ENCODE data around the gene GOT2. TPM values are rescaled to one million over a fixed set of nuclear protein-coding genes. Genes with fewer than 3 reads are reported as not detected.
"Not testable (repeated sequence)": the region's sequence is repeated elsewhere in the genome, so short reads cannot be mapped to it uniquely, and the experiment has no call there.

The GOT2 gene
- polyA plus RNA-seq, 2 donors: 43.7 to 66.1 TPM

GRCh38 chr16:58727028-58727781 lies 6.9 kb downstream of the GOT2 start:
- Histone ChIP-seq H3K9me3 (ENCODE audit: control insufficient read depth in 2 of 2, insufficient read depth in 1 of 2, low read depth in 1 of 2, low read length in 1 of 2) (no peaks in the 10 kb centered on the region), H3K4me1 (ENCODE audit: control insufficient read depth in 2 of 2, insufficient read depth in 2 of 2, low read length in 1 of 2) (no peaks in the 10 kb centered on the region), H3K36me3 (ENCODE audit: control insufficient read depth in 2 of 2, insufficient read depth in 2 of 2, low read length in 1 of 2) (peaks cover 0 to 2% of the 10 kb centered on the region in 2 donors), H3K4me3 (ENCODE audit: low read depth in 1 of 2, low read length in 2 of 2) (no peak overlapping the region), H3K27me3 (ENCODE audit: control insufficient read depth in 1 of 2, insufficient read depth in 2 of 2, low read length in 2 of 2) (no peaks in the 10 kb centered on the region), H3K27ac (ENCODE audit: low read depth in 2 of 2, low read length in 1 of 2) (no peak overlapping the region)
- WGBS, 2 donors: 78 to 88% methylated on average over 9 of the region's 9 CpGs

DNA sequence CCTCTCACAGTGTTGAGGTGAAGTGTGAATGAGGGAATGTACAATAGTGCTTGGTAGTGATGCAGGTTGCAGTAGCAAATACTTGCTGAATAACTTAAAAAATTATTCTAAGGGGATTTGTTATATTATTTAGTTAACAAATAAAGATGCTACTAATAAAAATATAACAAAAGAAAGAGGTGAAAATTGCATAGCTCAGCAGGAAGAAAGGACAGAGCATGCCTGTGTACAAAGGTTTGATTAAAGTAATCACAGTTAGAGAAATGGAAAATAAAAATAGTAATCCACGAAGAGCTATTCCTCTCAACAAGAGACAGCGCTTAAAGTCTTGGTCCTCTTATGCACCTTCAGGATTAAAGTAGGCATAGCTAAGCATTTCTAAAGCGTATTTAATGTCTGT lies 11.0 kb downstream of the GOT2 start:
- Histone ChIP-seq H3K4me3 (ENCODE audit: low read depth in 1 of 2, low read length in 2 of 2) (no peak overlapping the region), H3K4me1 (ENCODE audit: control insufficient read depth in 2 of 2, insufficient read depth in 2 of 2, low read length in 1 of 2) (no peaks in the 10 kb centered on the region), H3K27me3 (ENCODE audit: control insufficient read depth in 1 of 2, insufficient read depth in 2 of 2, low read length in 2 of 2) (no peaks in the 10 kb centered on the region), H3K27ac (ENCODE audit: low read depth in 2 of 2, low read length in 1 of 2) (no peak overlapping the region), H3K36me3 (ENCODE audit: control insufficient read depth in 2 of 2, insufficient read depth in 2 of 2, low read length in 1 of 2) (peaks cover 9 to 11% of the 10 kb centered on the region in 2 donors), H3K9me3 (ENCODE audit: control insufficient read depth in 2 of 2, insufficient read depth in 1 of 2, low read depth in 1 of 2, low read length in 1 of 2) (no peaks in the 10 kb centered on the region)
- WGBS, 2 donors: 41 to 69% methylated on average over 3 of the region's 3 CpGs

GRCh38 chr16:58717994-58718393 lies 16.1 kb downstream of the GOT2 start:
- H3K4me1 ChIP-seq (ENCODE audit: control insufficient read depth in 2 of 2, insufficient read depth in 2 of 2, low read length in 1 of 2): no peaks in the 10 kb centered on the region
- no peak overlapping the region for H3K4me3 ChIP-seq (ENCODE audit: low read depth in 1 of 2, low read length in 2 of 2)
- H3K27me3 ChIP-seq (ENCODE audit: control insufficient read depth in 1 of 2, insufficient read depth in 2 of 2, low read length in 2 of 2): no peaks in the 10 kb centered on the region
- peaks cover 9 to 29% of the 10 kb centered on the region in 2 donors for H3K36me3 ChIP-seq (ENCODE audit: control insufficient read depth in 2 of 2, insufficient read depth in 2 of 2, low read length in 1 of 2)
- H3K9me3 ChIP-seq (ENCODE audit: control insufficient read depth in 2 of 2, insufficient read depth in 1 of 2, low read depth in 1 of 2, low read length in 1 of 2): no peaks in the 10 kb centered on the region
- no peak overlapping the region for H3K27ac ChIP-seq (ENCODE audit: low read depth in 2 of 2, low read length in 1 of 2)
- 90 to 93% methylated on average over 13 of the region's 13 CpGs for WGBS, 2 donors

DNA sequence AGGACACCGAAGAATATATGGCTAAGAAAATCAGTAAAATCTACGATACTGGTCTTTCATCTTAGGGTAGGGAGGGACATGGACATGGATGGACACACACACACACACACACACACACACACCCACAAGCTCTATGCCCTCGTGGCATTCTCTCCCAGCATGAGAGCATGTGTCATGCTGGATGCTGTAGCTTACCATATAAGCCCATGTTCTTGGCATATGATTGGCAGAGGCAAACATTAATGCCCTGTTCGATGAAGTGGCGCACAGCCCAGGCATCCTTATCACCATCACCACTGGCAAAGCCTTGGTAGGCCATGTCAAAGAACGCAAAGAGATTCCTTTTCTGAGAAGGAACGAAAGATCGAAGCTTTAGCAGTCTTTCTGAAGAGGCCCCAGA lies 17.6 kb downstream of the GOT2 start:
- 80 to 86% methylated on average over 8 of the region's 8 CpGs for WGBS, 2 donors
- H3K27me3 ChIP-seq (ENCODE audit: control insufficient read depth in 1 of 2, insufficient read depth in 2 of 2, low read length in 2 of 2): no peaks in the 10 kb centered on the region
- H3K27ac ChIP-seq (ENCODE audit: low read depth in 2 of 2, low read length in 1 of 2): no peak overlapping the region
- H3K4me3 ChIP-seq (ENCODE audit: low read depth in 1 of 2, low read length in 2 of 2): no peak overlapping the region
- H3K9me3 ChIP-seq (ENCODE audit: control insufficient read depth in 2 of 2, insufficient read depth in 1 of 2, low read depth in 1 of 2, low read length in 1 of 2): no peaks in the 10 kb centered on the region
- H3K36me3 ChIP-seq (ENCODE audit: control insufficient read depth in 2 of 2, insufficient read depth in 2 of 2, low read length in 1 of 2): peaks cover 12 to 31% of the 10 kb centered on the region in 2 donors
- no peaks in the 10 kb centered on the region for H3K4me1 ChIP-seq (ENCODE audit: control insufficient read depth in 2 of 2, insufficient read depth in 2 of 2, low read length in 1 of 2)

GRCh38 chr16:58713742-58714141 lies 20.4 kb downstream of the GOT2 start:
- Histone ChIP-seq H3K4me3 (ENCODE audit: low read depth in 1 of 2, low read length in 2 of 2) (no peak overlapping the region), H3K4me1 (ENCODE audit: control insufficient read depth in 2 of 2, insufficient read depth in 2 of 2, low read length in 1 of 2) (no peaks in the 10 kb centered on the region), H3K36me3 (ENCODE audit: control insufficient read depth in 2 of 2, insufficient read depth in 2 of 2, low read length in 1 of 2) (peaks cover 9 to 31% of the 10 kb centered on the region in 2 donors), H3K9me3 (ENCODE audit: control insufficient read depth in 2 of 2, insufficient read depth in 1 of 2, low read depth in 1 of 2, low read length in 1 of 2) (no peaks in the 10 kb centered on the region), H3K27me3 (ENCODE audit: control insufficient read depth in 1 of 2, insufficient read depth in 2 of 2, low read length in 2 of 2) (no peaks in the 10 kb centered on the region), H3K27ac (ENCODE audit: low read depth in 2 of 2, low read length in 1 of 2) (no peak overlapping the region)
- WGBS, 2 donors: 89 to 92% methylated on average over 1 of the region's 1 CpG

- Histone ChIP-seq H3K27ac (ENCODE audit: low read depth in 2 of 2, low read length in 1 of 2) (no peak overlapping the region), H3K9me3 (ENCODE audit: control insufficient read depth in 2 of 2, insufficient read depth in 1 of 2, low read depth in 1 of 2, low read length in 1 of 2) (no peaks in the 10 kb centered on the region), H3K4me1 (ENCODE audit: control insufficient read depth in 2 of 2, insufficient read depth in 2 of 2, low read length in 1 of 2) (no peaks in the 10 kb centered on the region), H3K36me3 (ENCODE audit: control insufficient read depth in 2 of 2, insufficient read depth in 2 of 2, low read length in 1 of 2) (peaks cover 3 to 22% of the 10 kb centered on the region in 2 donors), H3K4me3 (ENCODE audit: low read depth in 1 of 2, low read length in 2 of 2) (no peak overlapping the region), H3K27me3 (ENCODE audit: control insufficient read depth in 1 of 2, insufficient read depth in 2 of 2, low read length in 2 of 2) (no peaks in the 10 kb centered on the region)
- WGBS, 2 donors: 93 to 96% methylated on average over 7 of the region's 7 CpGs
These were observed 24.8 kb downstream of the GOT2 start for GRCh38 chr16:58709333-58709732.

- Histone ChIP-seq H3K4me1 (ENCODE audit: control insufficient read depth in 2 of 2, insufficient read depth in 2 of 2, low read length in 1 of 2) (no peaks in the 10 kb centered on the region), H3K27ac (ENCODE audit: low read depth in 2 of 2, low read length in 1 of 2) (no peak overlapping the region), H3K36me3 (ENCODE audit: control insufficient read depth in 2 of 2, insufficient read depth in 2 of 2, low read length in 1 of 2) (no peaks in the 10 kb centered on the region), H3K9me3 (ENCODE audit: control insufficient read depth in 2 of 2, insufficient read depth in 1 of 2, low read depth in 1 of 2, low read length in 1 of 2) (no peaks in the 10 kb centered on the region), H3K4me3 (ENCODE audit: low read depth in 1 of 2, low read length in 2 of 2) (no peak overlapping the region), H3K27me3 (ENCODE audit: control insufficient read depth in 1 of 2, insufficient read depth in 2 of 2, low read length in 2 of 2) (no peaks in the 10 kb centered on the region)
- 69 to 72% methylated on average over 4 of the region's 4 CpGs for WGBS, 2 donors
These were observed 35.0 kb downstream of the GOT2 start for GRCh38 chr16:58699151-58699550.

GRCh38 chr16:58695368-58695767 lies 38.7 kb downstream of the GOT2 start:
- H3K27me3 ChIP-seq (ENCODE audit: control insufficient read depth in 1 of 2, insufficient read depth in 2 of 2, low read length in 2 of 2): no peaks in the 10 kb centered on the region
- H3K9me3 ChIP-seq (ENCODE audit: control insufficient read depth in 2 of 2, insufficient read depth in 1 of 2, low read depth in 1 of 2, low read length in 1 of 2): no peaks in the 10 kb centered on the region
- H3K36me3 ChIP-seq (ENCODE audit: control insufficient read depth in 2 of 2, insufficient read depth in 2 of 2, low read length in 1 of 2): no peaks in the 10 kb centered on the region
- 29 to 45% methylated on average over 1 of the region's 1 CpG for WGBS, 2 donors
- H3K4me3 ChIP-seq (ENCODE audit: low read depth in 1 of 2, low read length in 2 of 2): no peak overlapping the region
- no peaks in the 10 kb centered on the region for H3K4me1 ChIP-seq (ENCODE audit: control insufficient read depth in 2 of 2, insufficient read depth in 2 of 2, low read length in 1 of 2)
- H3K27ac ChIP-seq (ENCODE audit: low read depth in 2 of 2, low read length in 1 of 2): no peak overlapping the region

DNA sequence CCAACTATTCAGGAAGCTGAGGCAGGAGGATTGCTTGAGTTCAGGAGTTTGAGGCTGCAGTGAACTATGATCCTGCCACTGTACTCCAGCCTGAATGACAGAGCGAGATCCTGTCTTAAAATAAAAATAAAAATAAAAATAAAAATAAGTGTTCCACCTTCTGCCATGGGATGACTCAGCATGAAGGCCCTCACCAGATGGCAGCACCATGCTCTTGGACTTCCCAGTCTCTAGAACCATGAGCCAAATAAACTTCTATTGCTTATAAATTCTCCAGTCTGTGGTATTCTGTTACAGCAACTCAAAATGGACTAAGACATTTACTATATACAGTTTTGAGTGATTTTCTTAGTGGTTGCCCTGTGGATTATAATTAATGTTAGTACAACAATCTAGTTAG lies 41.7 kb downstream of the GOT2 start:
- Histone ChIP-seq H3K36me3 (ENCODE audit: control insufficient read depth in 2 of 2, insufficient read depth in 2 of 2, low read length in 1 of 2) (no peaks in the 10 kb centered on the region), H3K4me1 (ENCODE audit: control insufficient read depth in 2 of 2, insufficient read depth in 2 of 2, low read length in 1 of 2) (no peaks in the 10 kb centered on the region), H3K4me3 (ENCODE audit: low read depth in 1 of 2, low read length in 2 of 2) (no peak overlapping the region), H3K9me3 (ENCODE audit: control insufficient read depth in 2 of 2, insufficient read depth in 1 of 2, low read depth in 1 of 2, low read length in 1 of 2) (no peaks in the 10 kb centered on the region), H3K27me3 (ENCODE audit: control insufficient read depth in 1 of 2, insufficient read depth in 2 of 2, low read length in 2 of 2) (no peaks in the 10 kb centered on the region), H3K27ac (ENCODE audit: low read depth in 2 of 2, low read length in 1 of 2) (no peak overlapping the region)
- 59 to 87% methylated on average over 1 of the region's 1 CpG for WGBS, 2 donors

- H3K27me3 ChIP-seq (ENCODE audit: control insufficient read depth in 1 of 2, insufficient read depth in 2 of 2, low read length in 2 of 2); H3K9me3 ChIP-seq (ENCODE audit: control insufficient read depth in 2 of 2, insufficient read depth in 1 of 2, low read depth in 1 of 2, low read length in 1 of 2); H3K27ac ChIP-seq (ENCODE audit: low read depth in 2 of 2, low read length in 1 of 2); H3K4me1 ChIP-seq (ENCODE audit: control insufficient read depth in 2 of 2, insufficient read depth in 2 of 2, low read length in 1 of 2); H3K4me3 ChIP-seq (ENCODE audit: low read depth in 1 of 2, low read length in 2 of 2); H3K36me3 ChIP-seq (ENCODE audit: control insufficient read depth in 2 of 2, insufficient read depth in 2 of 2, low read length in 1 of 2): not testable (repeated sequence)
- 71 to 81% methylated on average over 8 of the region's 8 CpGs for WGBS, 2 donors
These were observed 47.0 kb downstream of the GOT2 start for GRCh38 chr16:58686985-58687706.
